AG04449 (cell line): Measurements from ENCODE around the gene KIFC3.

Experiments
- CTCF ChIA-PET: fragments of 350-600 bp; formaldehyde crosslinking; extraction: SDS; loops from one replicate; lab custom pipeline; 2021; ENCODE audit warnings: antibody characterized with exemption; lab: Yijun Ruan, JAX
- POLR2A ChIA-PET: fragments of 400-600, 350-600 bp; formaldehyde crosslinking; extraction: SDS; loops from one replicate; lab custom pipeline; 2020; ENCODE audit warnings: antibody characterized with exemption, inconsistent platforms; lab: Yijun Ruan, JAX
- DNase-seq: peaks from one replicate; pipeline ENCODE4 v3.0.0-alpha.2; 2010; ENCODE audit warnings: low read depth, low spot score
- H3K4me3 ChIP-seq: 2 replicates; pipeline ENCODE4 v1.5.1; 2011; ENCODE audit warnings: low read depth, mild to moderate bottlenecking, control low read depth, low read length
- TF ChIP-seq, protein P1 (sequence below): IDR thresholded peaks from one replicate; pipeline ENCODE4 v1.5.1; 2011; ENCODE audit warnings: mild to moderate bottlenecking, moderate library complexity, low read length, control low read depth, inconsistent platforms; ENCODE audit not compliant: insufficient read depth; ENCODE audit errors: missing control alignments

KIFC3 gene

DNA sequence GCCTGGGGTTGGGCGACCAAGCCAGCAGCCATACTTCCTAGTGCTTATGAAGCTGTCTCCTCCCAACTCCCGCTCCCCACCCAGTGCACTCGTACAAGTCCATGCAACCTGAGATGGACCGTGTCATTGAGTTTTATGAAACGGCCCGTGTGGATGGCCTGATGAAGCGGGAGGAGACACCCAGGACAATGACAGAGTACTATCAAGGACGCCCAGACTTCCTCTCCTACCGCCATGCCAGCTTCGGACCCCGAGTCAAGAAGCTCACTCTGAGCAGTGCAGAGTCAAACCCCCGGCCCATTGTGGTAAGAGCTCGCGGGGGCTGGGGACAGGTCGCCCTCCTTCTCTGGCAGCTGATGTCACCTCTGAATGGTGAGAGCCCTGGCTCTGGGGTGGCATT, 77.8 kb downstream of the KIFC3 start:
- DNase-seq: no peak
- CTCF ChIA-PET: interaction anchor here (0.9 to 3.1 kb wide), 2 partner anchors 11 to 76 kb away, joined by 6 to 12 read pairs; partner anchors contain the start of gene KATNB1
- no peak overlapping the region for H3K4me3 ChIP-seq
- TF ChIP-seq, protein P1, sequence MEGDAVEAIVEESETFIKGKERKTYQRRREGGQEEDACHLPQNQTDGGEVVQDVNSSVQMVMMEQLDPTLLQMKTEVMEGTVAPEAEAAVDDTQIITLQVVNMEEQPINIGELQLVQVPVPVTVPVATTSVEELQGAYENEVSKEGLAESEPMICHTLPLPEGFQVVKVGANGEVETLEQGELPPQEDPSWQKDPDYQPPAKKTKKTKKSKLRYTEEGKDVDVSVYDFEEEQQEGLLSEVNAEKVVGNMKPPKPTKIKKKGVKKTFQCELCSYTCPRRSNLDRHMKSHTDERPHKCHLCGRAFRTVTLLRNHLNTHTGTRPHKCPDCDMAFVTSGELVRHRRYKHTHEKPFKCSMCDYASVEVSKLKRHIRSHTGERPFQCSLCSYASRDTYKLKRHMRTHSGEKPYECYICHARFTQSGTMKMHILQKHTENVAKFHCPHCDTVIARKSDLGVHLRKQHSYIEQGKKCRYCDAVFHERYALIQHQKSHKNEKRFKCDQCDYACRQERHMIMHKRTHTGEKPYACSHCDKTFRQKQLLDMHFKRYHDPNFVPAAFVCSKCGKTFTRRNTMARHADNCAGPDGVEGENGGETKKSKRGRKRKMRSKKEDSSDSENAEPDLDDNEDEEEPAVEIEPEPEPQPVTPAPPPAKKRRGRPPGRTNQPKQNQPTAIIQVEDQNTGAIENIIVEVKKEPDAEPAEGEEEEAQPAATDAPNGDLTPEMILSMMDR: no peak
- POLR2A ChIA-PET: no interaction called here

DNA sequence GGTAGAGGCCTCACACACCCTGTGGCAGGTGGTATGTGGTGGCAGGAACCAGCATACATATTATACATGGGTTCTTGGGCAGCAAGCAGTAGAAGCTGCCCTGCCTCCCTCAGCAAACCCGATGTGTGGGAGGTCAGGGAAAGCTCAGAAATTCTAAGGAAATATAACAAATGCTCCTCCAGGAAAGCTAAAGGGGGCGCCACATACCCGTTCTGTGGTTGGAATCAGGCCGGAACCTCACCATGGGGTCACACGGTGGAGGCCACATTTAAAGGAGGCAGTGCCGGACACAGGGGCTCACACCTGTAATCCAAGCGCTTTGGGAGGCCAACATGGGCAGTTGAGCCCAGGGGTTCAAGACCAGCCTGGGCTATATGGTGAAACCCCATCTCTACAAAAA, 79.1 kb downstream of the KIFC3 start:
- CTCF ChIA-PET: interaction anchor here (0.9 to 3.3 kb wide), 6 partner anchors 9 to 147 kb away, joined by 3 to 29 read pairs (median 4); partner anchors contain the start of gene KATNB1
- no peak overlapping the region for H3K4me3 ChIP-seq
- POLR2A ChIA-PET: no interaction called here
- DNase-seq: no peak
- TF ChIP-seq, protein P1: no peak

DNA sequence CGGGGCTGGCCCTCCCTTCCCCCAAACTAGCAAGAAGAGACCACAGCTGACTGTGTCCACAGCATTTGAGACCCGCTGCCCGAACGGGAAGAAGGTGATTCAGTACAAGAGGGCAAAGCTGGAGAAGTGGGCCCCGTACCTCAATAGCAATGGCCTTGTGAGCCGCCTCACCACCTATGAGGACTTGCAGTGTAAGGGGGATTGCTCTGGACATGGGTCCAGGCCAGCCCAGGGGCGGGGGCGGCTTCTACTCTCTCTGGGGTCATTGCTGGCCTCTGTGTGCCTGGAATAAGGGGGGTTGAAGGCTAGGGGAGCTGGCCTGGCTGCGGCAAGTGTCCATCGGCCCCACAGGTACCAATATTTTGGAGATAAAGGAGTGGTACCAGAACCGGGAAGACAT, 79.6 kb downstream of the KIFC3 start:
- DNase-seq: no peak
- POLR2A ChIA-PET: no interaction called here
- TF ChIP-seq, protein P1: no peak
- CTCF ChIA-PET: interaction anchor here (0.9 to 3.3 kb wide), 6 partner anchors 9 to 147 kb away, joined by 3 to 29 read pairs (median 4); partner anchors contain the start of gene KATNB1
- H3K4me3 ChIP-seq: no peak overlapping the region

DNA sequence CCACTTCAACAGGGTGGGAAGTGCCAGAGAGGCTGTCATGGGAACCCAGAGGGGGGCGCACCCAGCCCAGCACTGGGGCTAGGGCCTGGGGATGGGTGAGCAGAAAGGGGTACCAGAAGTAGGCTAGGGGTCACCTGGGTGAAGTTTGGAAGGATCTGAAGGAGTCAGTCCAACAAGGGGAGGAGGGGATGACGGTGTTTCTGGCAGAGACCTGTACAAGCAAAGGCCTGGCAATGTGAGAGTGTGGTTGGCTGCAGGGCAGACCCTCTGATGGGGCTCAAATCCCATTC, 80.1 kb downstream of the KIFC3 start:
- DNase-seq: no peak
- POLR2A ChIA-PET: no interaction called here
- CTCF ChIA-PET: interaction anchor here (0.9 to 3.3 kb wide), 4 partner anchors 14 to 146 kb away, joined by 3 to 29 read pairs (median 6); partner anchors contain the start of gene KATNB1

DNA sequence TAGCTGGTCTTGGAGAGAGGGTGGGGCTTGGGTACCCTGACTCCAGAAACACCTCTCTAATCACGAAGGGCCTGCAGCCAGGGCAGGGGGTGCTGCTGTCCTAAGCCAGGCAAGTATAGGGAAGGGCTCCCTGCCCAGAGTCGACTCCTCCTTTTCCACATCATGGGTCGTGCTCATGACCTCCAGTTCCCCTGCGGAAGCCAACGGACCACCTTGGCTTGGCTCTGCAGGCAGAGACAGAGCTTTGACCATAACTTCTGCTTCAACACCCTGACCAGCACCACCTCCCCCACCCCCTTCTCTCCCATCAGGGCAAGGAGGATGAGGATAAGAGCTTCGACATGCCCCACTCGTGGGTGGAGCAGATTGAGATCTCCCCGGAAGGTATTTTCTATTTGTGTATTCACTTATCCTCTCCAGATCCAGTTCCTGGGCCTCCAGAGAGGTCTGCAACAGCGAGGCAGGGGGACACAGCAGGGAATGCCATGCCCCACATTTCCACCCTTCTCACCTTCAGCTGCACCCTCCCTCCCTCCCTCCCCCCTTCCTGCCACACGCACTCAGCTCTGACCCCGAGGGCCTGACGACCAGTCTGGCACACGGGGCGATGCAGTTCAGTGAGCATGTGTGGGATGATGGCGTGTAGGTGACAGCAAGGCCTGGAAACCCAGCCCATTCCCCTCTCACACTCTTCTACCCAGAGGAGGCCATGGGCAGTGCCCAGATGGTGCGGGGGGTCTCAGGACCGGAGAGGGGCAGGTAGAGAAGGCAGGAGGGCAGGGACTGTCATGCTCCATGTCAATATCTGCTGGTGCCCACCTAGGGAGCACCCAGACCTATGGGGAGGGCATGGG, 80.7 kb downstream of the KIFC3 start:
- POLR2A ChIA-PET: no interaction called here
- CTCF ChIA-PET: interaction anchor here (1.0 to 3.3 kb wide), 7 partner anchors 9 to 146 kb away, joined by 3 to 29 read pairs (median 5); partner anchors contain the start of gene KATNB1

More for the DNA sequence above, 80.1 kb downstream of the KIFC3 start:
- no peak overlapping the region for H3K4me3 ChIP-seq
- TF ChIP-seq, protein P1: no peak

DNA sequence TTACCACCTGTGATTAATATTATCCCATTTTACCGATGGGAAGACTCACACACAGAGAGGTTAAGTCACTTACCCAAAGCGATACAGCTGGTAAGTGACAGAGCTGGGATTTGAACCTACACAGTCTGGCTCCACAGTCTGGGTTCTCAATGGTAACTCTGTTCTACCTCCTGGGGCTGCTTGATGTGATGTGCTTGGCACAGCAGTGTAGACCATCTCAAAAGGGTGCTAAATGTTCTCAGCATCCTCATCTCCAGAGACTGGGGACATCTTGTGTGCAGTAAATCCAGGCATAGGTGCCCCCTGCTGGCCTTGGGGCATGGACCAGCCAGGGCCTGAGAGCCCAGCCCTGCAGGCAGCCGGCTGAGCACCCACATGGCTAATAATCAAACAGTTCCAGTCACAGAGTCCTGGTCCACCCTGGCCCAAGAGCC, 82.1 kb downstream of the KIFC3 start:
- DNase-seq: no peak
- POLR2A ChIA-PET: no interaction called here
- TF ChIP-seq, protein P1: peak; percentile 84
- CTCF ChIA-PET: interaction anchor here (0.7 to 2.7 kb wide), 8 partner anchors 8 to 144 kb away, joined by 3 to 17 read pairs (median 4); no protein-coding TSS in a partner anchor
- no peak overlapping the region for H3K4me3 ChIP-seq

More for the DNA sequence above, 80.7 kb downstream of the KIFC3 start:
- TF ChIP-seq, protein P1: no peak
- DNase-seq: no peak
- no peak overlapping the region for H3K4me3 ChIP-seq
